Measurements from ENCODE around the gene DYRK1A.

DYRK1A gene

DNA sequence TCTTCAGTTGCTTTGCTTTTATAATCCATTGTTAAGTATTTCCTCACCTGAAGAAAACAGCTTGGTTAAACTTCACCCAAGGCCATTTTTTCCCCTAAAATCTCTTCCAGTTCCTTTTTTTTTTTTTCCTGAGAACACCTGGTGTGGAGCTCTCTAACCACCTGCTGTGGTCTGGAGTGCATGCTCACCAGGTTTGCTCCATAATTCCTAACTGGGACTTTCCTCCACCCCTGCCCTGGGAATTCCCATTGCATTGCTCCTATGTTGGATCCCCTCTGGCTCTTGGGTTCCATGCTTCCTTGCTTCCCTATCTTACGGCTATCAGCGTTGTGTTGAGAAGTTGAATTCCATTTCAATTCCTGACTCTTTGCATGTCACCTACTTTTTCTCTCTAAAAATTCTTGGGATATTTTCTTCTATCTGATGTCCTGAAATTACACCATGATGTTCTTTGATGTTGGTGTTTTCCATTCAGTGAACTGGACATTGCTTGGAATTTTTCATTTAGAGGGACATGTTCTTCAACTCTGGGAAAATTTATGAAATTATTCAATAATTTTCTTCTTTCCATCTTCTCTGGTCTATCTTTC is 19.6 kb upstream of the DYRK1A start:
- TF ChIP-seq, protein P1, sequence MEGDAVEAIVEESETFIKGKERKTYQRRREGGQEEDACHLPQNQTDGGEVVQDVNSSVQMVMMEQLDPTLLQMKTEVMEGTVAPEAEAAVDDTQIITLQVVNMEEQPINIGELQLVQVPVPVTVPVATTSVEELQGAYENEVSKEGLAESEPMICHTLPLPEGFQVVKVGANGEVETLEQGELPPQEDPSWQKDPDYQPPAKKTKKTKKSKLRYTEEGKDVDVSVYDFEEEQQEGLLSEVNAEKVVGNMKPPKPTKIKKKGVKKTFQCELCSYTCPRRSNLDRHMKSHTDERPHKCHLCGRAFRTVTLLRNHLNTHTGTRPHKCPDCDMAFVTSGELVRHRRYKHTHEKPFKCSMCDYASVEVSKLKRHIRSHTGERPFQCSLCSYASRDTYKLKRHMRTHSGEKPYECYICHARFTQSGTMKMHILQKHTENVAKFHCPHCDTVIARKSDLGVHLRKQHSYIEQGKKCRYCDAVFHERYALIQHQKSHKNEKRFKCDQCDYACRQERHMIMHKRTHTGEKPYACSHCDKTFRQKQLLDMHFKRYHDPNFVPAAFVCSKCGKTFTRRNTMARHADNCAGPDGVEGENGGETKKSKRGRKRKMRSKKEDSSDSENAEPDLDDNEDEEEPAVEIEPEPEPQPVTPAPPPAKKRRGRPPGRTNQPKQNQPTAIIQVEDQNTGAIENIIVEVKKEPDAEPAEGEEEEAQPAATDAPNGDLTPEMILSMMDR (IDR thresholded peaks at IDR 0.05; ENCODE audit: low read length, missing control alignments): no peak
- H3K4me3 ChIP-seq (replicated peaks; ENCODE audit: low read depth, low read length): no peak overlapping the region
- no peak for DNase-seq (ENCODE audit: low read depth)

DNA sequence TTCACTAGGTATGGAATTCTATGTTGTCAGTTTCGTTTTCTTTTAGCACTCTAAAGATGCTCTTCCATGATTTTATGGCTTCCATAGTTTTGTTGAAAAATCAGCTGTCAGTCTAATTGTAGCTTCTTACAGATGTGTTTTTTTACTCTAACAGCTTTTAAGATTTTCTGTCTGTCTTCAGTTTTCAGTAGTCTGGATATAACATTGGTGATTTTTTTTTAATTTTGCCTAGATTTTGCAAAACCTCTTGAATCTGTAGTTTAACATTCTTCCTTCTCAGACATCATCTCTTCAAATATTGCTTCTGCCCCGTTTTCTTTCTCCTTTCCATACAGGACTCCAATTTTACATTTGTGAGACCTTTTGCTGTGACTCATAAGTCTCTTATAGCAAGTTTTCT is 17.9 kb upstream of the DYRK1A start:
- TF ChIP-seq, protein P1 (IDR thresholded peaks at IDR 0.05; ENCODE audit: low read length, missing control alignments): no peak
- H3K4me3 ChIP-seq (replicated peaks; ENCODE audit: low read depth, low read length): no peak overlapping the region

GRCh38 chr21:37350472-37350871 is 16.1 kb upstream of the DYRK1A start:
- TF ChIP-seq, protein P1 (IDR thresholded peaks at IDR 0.05; ENCODE audit: low read length, missing control alignments): no peak
- H3K4me3 ChIP-seq (replicated peaks; ENCODE audit: low read depth, low read length): no peak overlapping the region
- no peak for DNase-seq (ENCODE audit: low read depth)

More for the DNA sequence above, 17.9 kb upstream of the DYRK1A start:
- DNase-seq (ENCODE audit: low read depth): no peak

- DNase-seq (ENCODE audit: low read depth): no peak
- H3K4me3 ChIP-seq (replicated peaks; ENCODE audit: low read depth, low read length): no peak overlapping the region
- TF ChIP-seq, protein P1 (IDR thresholded peaks at IDR 0.05; ENCODE audit: low read length, missing control alignments): no peak
These were observed 9.9 kb upstream of the DYRK1A start for GRCh38 chr21:37356706-37357105.

DNA sequence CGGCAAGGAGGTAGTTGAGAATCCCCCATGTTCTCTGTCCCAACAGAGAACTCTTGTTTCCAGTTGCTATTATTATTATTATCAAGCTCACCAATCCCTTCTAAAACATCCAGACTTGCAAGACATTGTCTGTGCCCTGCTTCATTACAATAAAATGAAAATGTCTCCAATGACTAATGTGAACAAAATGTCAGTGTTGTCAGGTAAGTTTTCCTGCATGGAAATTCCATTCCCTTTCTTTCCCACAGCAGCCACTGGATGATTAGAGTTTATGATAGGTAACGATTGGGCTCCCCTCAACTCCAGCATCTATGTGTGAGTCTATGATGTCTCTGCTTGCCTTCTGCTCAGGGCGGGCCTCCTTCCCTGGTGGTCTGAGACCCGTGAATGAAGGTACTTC is 8.9 kb upstream of the DYRK1A start:
- TF ChIP-seq, protein P1 (IDR thresholded peaks at IDR 0.05; ENCODE audit: low read length, missing control alignments): no peak
- H3K4me3 ChIP-seq (replicated peaks; ENCODE audit: low read depth, low read length): no peak overlapping the region

GRCh38 chr21:37358397-37358796 is 8.2 kb upstream of the DYRK1A start:
- DNase-seq (ENCODE audit: low read depth): peak; percentile 39
- TF ChIP-seq, protein P1 (IDR thresholded peaks at IDR 0.05; ENCODE audit: low read length, missing control alignments): no peak
- no peak overlapping the region for H3K4me3 ChIP-seq (replicated peaks; ENCODE audit: low read depth, low read length)

More for the DNA sequence above, 8.9 kb upstream of the DYRK1A start:
- no peak for DNase-seq (ENCODE audit: low read depth)

- no peak for DNase-seq (ENCODE audit: low read depth)
- TF ChIP-seq, protein P1 (IDR thresholded peaks at IDR 0.05; ENCODE audit: low read length, missing control alignments): no peak
- H3K4me3 ChIP-seq (replicated peaks; ENCODE audit: low read depth, low read length): no peak overlapping the region
These were observed 2.6 kb upstream of the DYRK1A start for GRCh38 chr21:37363936-37364335.
